ENCODE data around the gene ROR1.

DNA sequence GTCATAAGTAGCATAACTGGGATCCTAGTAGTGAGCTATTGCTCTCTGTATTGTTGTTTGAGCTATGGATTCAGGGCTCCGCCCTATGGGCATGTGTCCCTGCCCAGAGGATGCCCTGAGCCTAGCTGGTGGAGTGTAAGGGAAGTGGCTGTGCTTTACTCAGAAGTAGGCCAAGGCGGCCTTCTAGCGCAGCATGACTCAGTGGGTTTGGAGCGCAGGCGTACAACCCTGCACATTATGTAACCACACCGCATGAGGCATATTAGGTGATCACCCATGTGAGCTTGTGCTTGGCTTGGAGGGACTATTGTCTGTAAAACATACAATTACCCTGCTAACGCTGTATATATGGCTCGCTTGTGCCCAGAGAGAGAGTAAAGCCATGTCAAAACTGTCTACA, 418.5 kb downstream of the ROR1 start:
- TF ChIP-seq, protein P1, sequence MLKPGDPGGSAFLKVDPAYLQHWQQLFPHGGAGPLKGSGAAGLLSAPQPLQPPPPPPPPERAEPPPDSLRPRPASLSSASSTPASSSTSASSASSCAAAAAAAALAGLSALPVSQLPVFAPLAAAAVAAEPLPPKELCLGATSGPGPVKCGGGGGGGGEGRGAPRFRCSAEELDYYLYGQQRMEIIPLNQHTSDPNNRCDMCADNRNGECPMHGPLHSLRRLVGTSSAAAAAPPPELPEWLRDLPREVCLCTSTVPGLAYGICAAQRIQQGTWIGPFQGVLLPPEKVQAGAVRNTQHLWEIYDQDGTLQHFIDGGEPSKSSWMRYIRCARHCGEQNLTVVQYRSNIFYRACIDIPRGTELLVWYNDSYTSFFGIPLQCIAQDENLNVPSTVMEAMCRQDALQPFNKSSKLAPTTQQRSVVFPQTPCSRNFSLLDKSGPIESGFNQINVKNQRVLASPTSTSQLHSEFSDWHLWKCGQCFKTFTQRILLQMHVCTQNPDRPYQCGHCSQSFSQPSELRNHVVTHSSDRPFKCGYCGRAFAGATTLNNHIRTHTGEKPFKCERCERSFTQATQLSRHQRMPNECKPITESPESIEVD (tag by site-specific recombination; IDR thresholded peaks at IDR 0.05), result no peak
- TF ChIP-seq CTCF (tag by site-specific recombination; IDR thresholded peaks at IDR 0.05), result no peak
- no peak for TF ChIP-seq ZNF157 (tag by site-specific recombination; IDR thresholded peaks at IDR 0.05)
- no peak for TF ChIP-seq ZNF121 (tag by site-specific recombination; IDR thresholded peaks at IDR 0.05)
- no peak for TF ChIP-seq ZNF560 (tag by site-specific recombination; IDR thresholded peaks at IDR 0.05; ENCODE audit: borderline replicate concordance)
- TF ChIP-seq ZNF132 (tag by site-specific recombination; IDR thresholded peaks at IDR 0.05; ENCODE audit: borderline replicate concordance), result no peak
- no peak for TF ChIP-seq ZNF341 (tag by site-specific recombination; IDR thresholded peaks at IDR 0.05; ENCODE audit: low read depth)
- no peak for TF ChIP-seq YY1 (tag by site-specific recombination; IDR thresholded peaks at IDR 0.05)
- TF ChIP-seq ZNF513 (tag by site-specific recombination; IDR thresholded peaks at IDR 0.05), result no peak

Data from HEK293 (cell line).